PC-9 (cell line): ENCODE results near the gene PDE3A.

Experiments
- EZH2 ChIP-seq: fragments of 200-600 bp; sonication (generic); IDR thresholded peaks from 2 replicates; pipeline ENCODE4 v1.8.0; 2017; ENCODE audit warnings: antibody characterized with exemption, low read depth
- TF ChIP-seq, protein P1 (sequence below): fragments of 200-600 bp; sonication (generic); conservative IDR thresholded peaks from 2 replicates; pipeline ENCODE4 v1.6.1; 2017; ENCODE audit warnings: mixed run types, antibody characterized with exemption, mild to moderate bottlenecking, moderate library complexity

DNA sequence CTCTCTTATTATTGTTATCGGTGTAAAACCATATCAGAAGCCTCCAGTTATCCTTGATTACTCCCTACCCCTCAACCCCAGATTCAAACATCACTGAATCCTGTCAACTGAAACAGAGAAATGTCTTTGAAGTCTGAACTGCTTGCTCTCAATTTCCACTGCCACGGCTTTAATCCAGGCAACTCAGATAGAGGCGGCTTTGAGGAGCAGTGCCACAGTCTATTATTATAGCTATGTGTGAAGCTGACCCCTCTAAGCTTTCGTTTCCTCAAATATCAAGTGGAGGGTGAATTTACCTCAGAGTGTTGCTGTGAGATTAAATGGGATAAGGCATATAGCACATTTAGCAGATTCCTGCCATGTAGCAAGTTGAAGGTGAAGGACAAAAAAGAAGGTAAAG, 49.0 kb upstream of the PDE3A start:
- TF ChIP-seq, protein P1, sequence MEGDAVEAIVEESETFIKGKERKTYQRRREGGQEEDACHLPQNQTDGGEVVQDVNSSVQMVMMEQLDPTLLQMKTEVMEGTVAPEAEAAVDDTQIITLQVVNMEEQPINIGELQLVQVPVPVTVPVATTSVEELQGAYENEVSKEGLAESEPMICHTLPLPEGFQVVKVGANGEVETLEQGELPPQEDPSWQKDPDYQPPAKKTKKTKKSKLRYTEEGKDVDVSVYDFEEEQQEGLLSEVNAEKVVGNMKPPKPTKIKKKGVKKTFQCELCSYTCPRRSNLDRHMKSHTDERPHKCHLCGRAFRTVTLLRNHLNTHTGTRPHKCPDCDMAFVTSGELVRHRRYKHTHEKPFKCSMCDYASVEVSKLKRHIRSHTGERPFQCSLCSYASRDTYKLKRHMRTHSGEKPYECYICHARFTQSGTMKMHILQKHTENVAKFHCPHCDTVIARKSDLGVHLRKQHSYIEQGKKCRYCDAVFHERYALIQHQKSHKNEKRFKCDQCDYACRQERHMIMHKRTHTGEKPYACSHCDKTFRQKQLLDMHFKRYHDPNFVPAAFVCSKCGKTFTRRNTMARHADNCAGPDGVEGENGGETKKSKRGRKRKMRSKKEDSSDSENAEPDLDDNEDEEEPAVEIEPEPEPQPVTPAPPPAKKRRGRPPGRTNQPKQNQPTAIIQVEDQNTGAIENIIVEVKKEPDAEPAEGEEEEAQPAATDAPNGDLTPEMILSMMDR, result no peak
- no peak for TF ChIP-seq EZH2
